ENCODE results near the gene TMEM63C.

GRCh38 chr14:77284066-77284465 lies 102.5 kb downstream of the TMEM63C start:
- no peak for TF ChIP-seq CTCF (IDR thresholded peaks at IDR 0.05)
- no peak for TF ChIP-seq POLR2A (IDR thresholded peaks at IDR 0.05)
